A673 (cell line): ENCODE data around the gene GRID2.

Experiments
- CTCF ChIP-seq: fragments of 300-800, 200-600 bp; sonication (generic); conservative IDR thresholded peaks from 2 replicates; pipeline ENCODE4 v1.5.1; 2017; ENCODE audit warnings: low read depth, mild to moderate bottlenecking, antibody characterized with exemption, low read length, moderate library complexity, mixed read lengths
- EZH2 ChIP-seq: fragments of 200-600 bp; sonication (generic); IDR thresholded peaks from 2 replicates; pipeline ENCODE4 v1.6.1; 2017; ENCODE audit warnings: borderline replicate concordance, low read depth, mild to moderate bottlenecking, mixed read lengths, antibody characterized with exemption, low read length; ENCODE audit not compliant: poor library complexity, severe bottlenecking

GRCh38 chr4:93174598-93174997 is 870.8 kb downstream of the GRID2 start:
- TF ChIP-seq CTCF (no peak), EZH2 (no peak)
